Caco-2 (cell line): ENCODE results near the gene FCRL2. TPM values are rescaled to one million over a fixed set of nuclear protein-coding genes. Genes with fewer than 3 reads are reported as not detected.

Source experiments
- BruUV-seq: library from RNA; stranded (reverse); fragments of 400-500 nt; replicated peaks from 2 replicates; lab custom pipeline; 2021; lab: Mats Ljungman, UMichigan
- CTCF ChIA-PET: fragments of 300-600 bp; sonication (Branson Sonifier 250); formaldehyde crosslinking; loops from one replicate; lab custom pipeline; 2022; ENCODE audit warnings: antibody characterized with exemption; lab: Charles Lee
- POLR2A ChIA-PET: fragments of 300-600 bp; sonication (Branson Sonifier 250); formaldehyde crosslinking; loops from one replicate; lab custom pipeline; 2022; ENCODE audit warnings: antibody characterized with exemption; lab: Charles Lee
- DNase-seq, 2 experiments: peaks; one replicate each; pipeline versions ENCODE4 v3.0.0 to v3.0.0-alpha.2; 2020 to 2022
- H3K27me3 ChIP-seq: replicated peaks from 2 replicates; pipeline ENCODE4 v1.6.0; 2011; ENCODE audit warnings: low read length; ENCODE audit not compliant: control insufficient read depth, insufficient read depth
- H3K36me3 ChIP-seq: 2 replicates; pipeline ENCODE4 v1.5.1; 2011; ENCODE audit warnings: low read length; ENCODE audit not compliant: control insufficient read depth, insufficient read depth
- H3K4me1 ChIP-seq: fragments of 250-450 bp; sonication (Bioruptor Pico); 2 replicates; pipeline ENCODE4 v1.5.1; 2020; ENCODE audit warnings: mild to moderate bottlenecking
- H3K4me3 ChIP-seq: 2 replicates; pipeline ENCODE4 v1.5.1; 2011; ENCODE audit warnings: low read depth, mild to moderate bottlenecking, control low read depth, low read length
- H3K9me3 ChIP-seq: fragments of 250-450 bp; sonication (Bioruptor Pico); 2 replicates; pipeline ENCODE4 v1.5.1; 2020; ENCODE audit warnings: mild to moderate bottlenecking, moderate library complexity
- H3K27ac Mint-ChIP-seq: one replicate; pipeline ENCODE4 v1.8.0; 2022; ENCODE audit warnings: mixed read lengths; ENCODE audit not compliant: unreplicated experiment
- H3K27me3 Mint-ChIP-seq: one replicate; pipeline ENCODE4 v1.8.0; 2022; ENCODE audit warnings: mixed read lengths; ENCODE audit not compliant: insufficient read depth, unreplicated experiment
- H3K36me3 Mint-ChIP-seq: one replicate; pipeline ENCODE4 v1.8.0; 2022; ENCODE audit warnings: mild to moderate bottlenecking, mixed read lengths; ENCODE audit not compliant: insufficient read depth, unreplicated experiment
- H3K4me1 Mint-ChIP-seq: one replicate; pipeline ENCODE4 v1.8.0; 2022; ENCODE audit warnings: low read depth, mixed read lengths; ENCODE audit not compliant: unreplicated experiment
- H3K4me3 Mint-ChIP-seq: one replicate; pipeline ENCODE4 v1.8.0; 2022; ENCODE audit warnings: mild to moderate bottlenecking, moderate library complexity, mixed read lengths; ENCODE audit not compliant: unreplicated experiment
- H3K9me3 Mint-ChIP-seq: one replicate; pipeline ENCODE4 v1.8.0; 2022; ENCODE audit warnings: mixed read lengths; ENCODE audit not compliant: unreplicated experiment
- intact Hi-C: fragments of 100-400 bp; cut with micrococcal nuclease; formaldehyde crosslinking; loops from one replicate; pipeline ENCODE4 v1.10.0; 2022; ENCODE audit not compliant: unreplicated experiment
- total RNA-seq: library from RNA; stranded (reverse); gene quantifications from 2 replicates; pipeline ENCODE4 v1.2.3, GENCODE V29; 2022
- TF ChIP-seq, protein P1 (sequence below), 2 experiments: fragments of 200-600 bp in 1 of 2; IDR thresholded peaks; 1 replicate in 1 of 2; 2 replicates in 1 of 2; pipeline versions ENCODE4 v1.5.1 to v1.8.0; 2011 to 2022; ENCODE audit warnings: antibody characterized with exemption in 1 of 2, control low read depth in 1 of 2, inconsistent platforms in 1 of 2, low read depth in 1 of 2, low read length in 1 of 2, mild to moderate bottlenecking in 1 of 2, moderate library complexity in 1 of 2; ENCODE audit not compliant: insufficient read depth in 1 of 2, severe bottlenecking in 1 of 2, unreplicated experiment in 1 of 2

The FCRL2 gene
- total RNA-seq, 1 experiment from 2014 or later: not detected

DNA sequence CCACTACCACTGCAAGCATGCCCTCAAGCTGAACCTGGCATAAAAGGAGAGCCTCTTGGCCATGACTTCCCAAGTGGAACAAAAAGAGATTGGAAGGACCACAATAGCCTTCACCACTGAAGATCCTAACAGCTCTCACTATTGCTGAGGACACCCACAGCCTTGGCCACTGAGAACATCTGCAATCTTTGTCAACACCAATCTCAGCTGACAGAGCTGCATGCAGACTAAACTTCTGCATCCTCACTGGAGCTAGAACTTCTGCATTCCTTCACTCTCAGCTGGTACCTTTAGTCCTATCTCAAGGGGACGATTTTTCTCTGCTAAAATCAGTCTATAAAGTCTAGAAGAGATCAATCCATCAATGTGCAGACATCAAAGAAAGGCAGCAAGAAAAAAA, 8.3 kb upstream of the FCRL2 start:
- TF ChIP-seq, protein P1, sequence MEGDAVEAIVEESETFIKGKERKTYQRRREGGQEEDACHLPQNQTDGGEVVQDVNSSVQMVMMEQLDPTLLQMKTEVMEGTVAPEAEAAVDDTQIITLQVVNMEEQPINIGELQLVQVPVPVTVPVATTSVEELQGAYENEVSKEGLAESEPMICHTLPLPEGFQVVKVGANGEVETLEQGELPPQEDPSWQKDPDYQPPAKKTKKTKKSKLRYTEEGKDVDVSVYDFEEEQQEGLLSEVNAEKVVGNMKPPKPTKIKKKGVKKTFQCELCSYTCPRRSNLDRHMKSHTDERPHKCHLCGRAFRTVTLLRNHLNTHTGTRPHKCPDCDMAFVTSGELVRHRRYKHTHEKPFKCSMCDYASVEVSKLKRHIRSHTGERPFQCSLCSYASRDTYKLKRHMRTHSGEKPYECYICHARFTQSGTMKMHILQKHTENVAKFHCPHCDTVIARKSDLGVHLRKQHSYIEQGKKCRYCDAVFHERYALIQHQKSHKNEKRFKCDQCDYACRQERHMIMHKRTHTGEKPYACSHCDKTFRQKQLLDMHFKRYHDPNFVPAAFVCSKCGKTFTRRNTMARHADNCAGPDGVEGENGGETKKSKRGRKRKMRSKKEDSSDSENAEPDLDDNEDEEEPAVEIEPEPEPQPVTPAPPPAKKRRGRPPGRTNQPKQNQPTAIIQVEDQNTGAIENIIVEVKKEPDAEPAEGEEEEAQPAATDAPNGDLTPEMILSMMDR (IDR thresholded peaks at IDR 0.05; ENCODE audit: insufficient read depth in 1 of 2, low read depth in 1 of 2, low read length in 1 of 2, severe bottlenecking in 1 of 2, unreplicated experiment in 1 of 2): no peak
- H3K4me1 ChIP-seq: no peaks in the 10 kb centered on the region
- H3K36me3 Mint-ChIP-seq: no peaks in the 10 kb centered on the region
- H3K4me3 ChIP-seq: no peak overlapping the region
- ChIA-PET CTCF (no interaction called here), POLR2A (no interaction called here)
- no peak overlapping the region for H3K4me3 Mint-ChIP-seq
- no peaks in the 10 kb centered on the region for H3K4me1 Mint-ChIP-seq
- peaks cover 7% of the 10 kb centered on the region for H3K27me3 Mint-ChIP-seq
- H3K27ac Mint-ChIP-seq: no peak overlapping the region
- BruUV-seq: no TSS peak
- no peak for DNase-seq
- H3K27me3 ChIP-seq: no peaks in the 10 kb centered on the region
- H3K36me3 ChIP-seq: no peaks in the 10 kb centered on the region
- H3K9me3 Mint-ChIP-seq: no peaks in the 10 kb centered on the region
- intact Hi-C loops: no loop called here
- no peaks in the 10 kb centered on the region for H3K9me3 ChIP-seq

DNA sequence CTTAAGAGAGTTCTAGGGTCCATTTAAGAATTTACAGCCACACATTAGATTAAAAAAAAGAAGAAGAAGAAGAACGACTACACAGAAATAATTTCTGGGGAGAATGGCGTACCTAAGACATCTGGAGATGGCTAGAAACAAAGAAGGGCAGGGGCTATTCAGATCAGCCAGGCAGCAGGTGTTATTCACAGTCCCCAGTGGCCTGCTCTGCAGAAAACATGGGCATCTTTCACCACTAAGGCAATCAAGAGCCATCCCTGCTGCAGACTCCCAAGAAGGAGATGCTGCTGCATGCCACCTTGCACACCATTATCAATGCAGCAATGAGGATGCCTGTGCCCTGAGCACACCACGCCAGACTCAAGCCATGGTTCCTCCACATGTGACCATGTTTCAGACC, 7.9 kb upstream of the FCRL2 start:
- BruUV-seq: no TSS peak
- Histone ChIP-seq H3K4me3 (no peak overlapping the region), H3K9me3 (no peaks in the 10 kb centered on the region), H3K4me1 (no peaks in the 10 kb centered on the region), H3K27me3 (no peaks in the 10 kb centered on the region), H3K36me3 (no peaks in the 10 kb centered on the region)
- H3K36me3 Mint-ChIP-seq: no peaks in the 10 kb centered on the region
- intact Hi-C loops: no loop called here
- H3K4me1 Mint-ChIP-seq: no peaks in the 10 kb centered on the region
- H3K27ac Mint-ChIP-seq: no peak overlapping the region
- CTCF ChIA-PET: no interaction called here
- TF ChIP-seq, protein P1 (IDR thresholded peaks at IDR 0.05; ENCODE audit: insufficient read depth in 1 of 2, low read depth in 1 of 2, low read length in 1 of 2, severe bottlenecking in 1 of 2, unreplicated experiment in 1 of 2): no peak
- no peaks in the 10 kb centered on the region for H3K9me3 Mint-ChIP-seq
- POLR2A ChIA-PET: no interaction called here
- no peak for DNase-seq
- peaks cover 7% of the 10 kb centered on the region for H3K27me3 Mint-ChIP-seq
- H3K4me3 Mint-ChIP-seq: no peak overlapping the region

DNA sequence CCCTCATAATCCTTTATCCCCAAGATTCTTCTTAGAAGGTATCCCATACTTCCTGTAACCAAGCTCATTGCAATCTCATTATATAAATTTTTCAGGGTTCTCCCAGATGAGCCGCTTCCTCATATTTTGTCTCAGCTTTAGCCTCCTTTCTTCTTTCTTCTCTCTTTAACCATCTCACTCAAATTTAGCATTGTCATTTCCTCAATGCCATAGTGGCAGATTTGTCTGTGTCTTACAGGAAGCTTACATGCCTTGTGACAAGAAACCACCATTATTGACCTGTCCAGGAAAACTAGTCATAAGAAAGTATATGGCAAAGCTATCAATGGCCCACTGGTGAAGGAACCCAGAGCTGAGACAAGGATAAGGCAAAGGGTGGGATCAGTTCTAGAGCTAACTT, 6.0 kb upstream of the FCRL2 start:
- no peaks in the 10 kb centered on the region for H3K36me3 ChIP-seq
- no peaks in the 10 kb centered on the region for H3K4me1 ChIP-seq
- Mint-ChIP-seq H3K9me3 (no peaks in the 10 kb centered on the region), H3K27ac (no peak overlapping the region), H3K36me3 (no peaks in the 10 kb centered on the region), H3K4me3 (no peak overlapping the region), H3K4me1 (no peaks in the 10 kb centered on the region), H3K27me3 (peaks cover 10% of the 10 kb centered on the region)
- no peaks in the 10 kb centered on the region for H3K9me3 ChIP-seq
- ChIA-PET POLR2A (no interaction called here), CTCF (interaction anchor here (1.2 kb wide), 1 partner anchor 193 kb away, joined by 3 read pairs; no protein-coding TSS in a partner anchor)
- TF ChIP-seq, protein P1 (IDR thresholded peaks at IDR 0.05; ENCODE audit: insufficient read depth in 1 of 2, low read depth in 1 of 2, low read length in 1 of 2, severe bottlenecking in 1 of 2, unreplicated experiment in 1 of 2): no peak
- no peaks in the 10 kb centered on the region for H3K27me3 ChIP-seq
- DNase-seq: no peak
- H3K4me3 ChIP-seq: no peak overlapping the region
- no TSS peak for BruUV-seq
- intact Hi-C loops: no loop called here
